ENCODE results near the gene MCTP1. TPM values are rescaled to one million over a fixed set of nuclear protein-coding genes. Genes with fewer than 3 reads are reported as not detected.

The MCTP1 gene
- total RNA-seq, 1 experiment from 2014 or later, result 0.44 TPM

GRCh38 chr5:94796586-94796985 is 488.3 kb downstream of the MCTP1 start (continued):
- no peak for TF ChIP-seq MAX (IDR thresholded peaks at IDR 0.05)

- Histone ChIP-seq H3K9me3 (ENCODE audit: control insufficient read depth in 1 of 2, insufficient read depth in 1 of 2, low read depth in 1 of 2, low read length in 2 of 2) (no peaks in the 10 kb centered on the region), H3K36me3 (ENCODE audit: control insufficient read depth in 1 of 2, insufficient read depth in 2 of 2, low read length in 2 of 2) (no peaks in the 10 kb centered on the region), H3K9ac (ENCODE audit: low read length) (no peak overlapping the region), H3K9me2 (ENCODE audit: insufficient read depth) (no peaks in the 10 kb centered on the region), H3K4me1 (ENCODE audit: control insufficient read depth in 1 of 2, insufficient read depth in 2 of 2, low read length in 2 of 2) (peaks cover 0 to 5% of the 10 kb centered on the region in 2 experiments; a peak in 1 of 4 replicates), H3K79me2 (ENCODE audit: insufficient read depth, low read length) (no peaks in the 10 kb centered on the region), H3K4me2 (ENCODE audit: low read length) (no peak overlapping the region), H4K20me1 (ENCODE audit: insufficient read depth) (no peaks in the 10 kb centered on the region), H3K4me3 (replicated peaks in 1 of 2; ENCODE audit: low read depth in 1 of 2, low read length in 2 of 2) (no peak overlapping the region), H3K27ac (ENCODE audit: low read depth, low read length) (no peak overlapping the region), H2AFZ (ENCODE audit: low read depth, low read length, poor library complexity, severe bottlenecking) (no peak overlapping the region), H3K27me3 (ENCODE audit: insufficient read depth, low read length) (no peaks in the 10 kb centered on the region)
- TF ChIP-seq FOSL1 (IDR thresholded peaks at IDR 0.05; ENCODE audit: low read depth) (no peak), EZH2 (IDR thresholded peaks at IDR 0.05) (no peak), SP1 (IDR thresholded peaks at IDR 0.05; ENCODE audit: low read depth) (no peak), EZH2phosphoT487 (IDR thresholded peaks at IDR 0.05; ENCODE audit: borderline replicate concordance) (no peak), YY1 (IDR thresholded peaks at IDR 0.05; ENCODE audit: extremely low read depth, insufficient replicate concordance, low read depth, low read length) (no peak), ZBTB33 (IDR thresholded peaks at IDR 0.05; ENCODE audit: extremely low read depth, insufficient replicate concordance, low read length) (no peak), JUND (IDR thresholded peaks at IDR 0.05) (no peak), ATF3 (IDR thresholded peaks at IDR 0.05) (no peak), EGR1 (IDR thresholded peaks at IDR 0.05; ENCODE audit: low read depth) (no peak), POLR2AphosphoS5 (IDR thresholded peaks at IDR 0.05; ENCODE audit: low read depth, low read length) (no peak), REST (IDR thresholded peaks at IDR 0.05; ENCODE audit: low read depth) (no peak), CEBPB (IDR thresholded peaks at IDR 0.05; ENCODE audit: low read depth) (no peak), ZFX (IDR thresholded peaks at IDR 0.05) (no peak)
- POLR2A ChIA-PET, result no interaction called here
- RAD21 ChIA-PET (ENCODE audit: low non-redundant PET in 1 of 2, low total read pairs in 2 of 2, uncharacterized antibody in 2 of 2, unreplicated experiment in 2 of 2), result no interaction called here
- ATAC-seq (no peak), DNase-seq (ENCODE audit: low read depth, low spot score) (no peak)
- intact Hi-C loops (cut with micrococcal nuclease), result no loop called here
- BruUV-seq (replicated peaks), result no TSS peak
- CTCF ChIA-PET, result interaction anchor here (0.8 kb wide), 1 partner anchor 18 kb away, joined by 3 read pairs; no protein-coding TSS in a partner anchor
Observed at GRCh38 chr5:94793816-94794198, 491.1 kb downstream of the MCTP1 start.

Data from HCT116 (cell line).